Measurements from ENCODE around the gene MAST3.

Gene MAST3

DNA sequence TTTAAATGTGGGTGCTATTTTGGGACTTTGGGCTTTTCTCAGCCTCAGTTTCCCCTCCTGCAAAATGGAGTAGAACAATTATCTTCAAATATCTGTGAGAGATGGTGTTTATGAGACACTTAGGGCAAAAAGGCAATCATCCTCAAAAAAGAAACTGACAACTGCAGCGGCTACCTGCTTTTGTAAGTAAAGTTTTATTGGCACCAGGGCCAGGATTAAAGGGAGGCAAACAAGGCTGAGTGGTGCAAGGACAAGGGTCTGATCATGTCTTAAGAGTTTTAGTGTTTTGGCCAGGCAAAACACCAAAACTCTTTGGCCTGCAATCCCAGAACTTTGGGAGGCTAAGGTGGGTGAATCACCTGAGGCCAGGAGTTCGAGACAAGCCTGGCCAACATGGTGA lies 1.3 kb upstream of the MAST3 start:
- no peak overlapping the region for H3K9ac ChIP-seq (ENCODE audit: insufficient read length, low read depth)
- H3K27me3 ChIP-seq (ENCODE audit: insufficient read depth, insufficient read length), result peaks cover 16% of the 10 kb centered on the region

DNA sequence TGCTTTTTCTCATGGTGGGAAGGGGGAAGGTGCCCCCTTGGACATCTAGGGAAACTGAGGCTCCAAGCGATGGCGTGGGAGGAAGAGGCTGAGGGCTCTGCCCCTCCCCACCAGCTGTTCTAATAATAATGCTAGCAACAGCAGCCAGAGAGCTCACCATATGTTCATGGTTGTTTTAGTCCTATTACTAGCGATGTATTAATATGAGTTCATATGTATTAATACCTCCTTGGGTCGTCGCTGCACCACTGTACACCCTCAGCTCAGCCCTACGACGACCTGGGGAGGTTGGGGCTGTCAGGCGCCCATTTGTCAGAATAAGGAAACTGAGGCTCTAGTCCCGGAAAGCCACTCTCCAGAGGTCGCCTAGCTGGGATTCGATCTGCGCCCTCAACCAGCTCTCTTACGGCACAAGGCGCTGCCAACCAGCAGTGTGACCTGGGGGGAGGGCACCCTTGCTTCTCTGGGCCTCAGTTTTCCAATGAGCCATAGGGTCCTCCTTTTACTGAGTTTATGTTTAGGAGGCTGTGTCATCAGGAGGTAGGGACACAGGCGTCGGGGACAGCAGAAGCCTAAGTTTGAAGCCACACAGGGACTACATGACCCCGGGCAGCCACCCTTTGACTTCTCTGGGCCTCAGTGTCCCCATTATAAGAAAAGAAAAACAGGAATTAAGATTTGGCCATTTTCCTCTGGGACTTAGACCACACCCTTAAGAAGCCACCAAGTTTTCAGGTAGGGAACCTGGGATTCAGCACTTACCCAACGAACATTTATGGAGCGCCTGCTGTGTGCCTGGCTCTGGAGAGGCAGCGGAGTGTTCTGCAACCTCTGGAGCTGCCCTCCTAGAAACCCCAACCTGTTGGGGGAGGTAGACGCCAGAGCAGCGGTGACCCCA lies 664 bp downstream of the MAST3 start:
- DNase-seq (ENCODE audit: low read depth, low spot score), result no peak
- TF ChIP-seq SUZ12 (IDR thresholded peaks at IDR 0.05; ENCODE audit: extremely low read depth, insufficient read depth, insufficient read length) (no peak), ZNF274 (IDR thresholded peaks at IDR 0.05; ENCODE audit: low read depth, low read length) (no peak)
- Histone ChIP-seq H3K27me3 (ENCODE audit: insufficient read depth, insufficient read length) (peaks cover 16% of the 10 kb centered on the region), H3K9ac (ENCODE audit: insufficient read length, low read depth) (peak overlapping the region; percentile 66), H3K36me3 (ENCODE audit: insufficient read depth, insufficient read length, low read length) (no peaks in the 10 kb centered on the region), H3K9me3 (ENCODE audit: insufficient read depth, low read length) (no peaks in the 10 kb centered on the region), H3K4me3 (ENCODE audit: insufficient read length, low read depth) (peak overlapping the region; percentile 22), H3K4me1 (ENCODE audit: insufficient read depth, insufficient read length) (peaks cover 21% of the 10 kb centered on the region)

More for the DNA sequence above, 1.3 kb upstream of the MAST3 start:
- TF ChIP-seq SUZ12 (IDR thresholded peaks at IDR 0.05; ENCODE audit: extremely low read depth, insufficient read depth, insufficient read length) (no peak), ZNF274 (IDR thresholded peaks at IDR 0.05; ENCODE audit: low read depth, low read length) (no peak), YY1 (IDR thresholded peaks at IDR 0.05; ENCODE audit: insufficient read depth, insufficient read length) (no peak)
- DNase-seq (ENCODE audit: low read depth, low spot score), result no peak
- Histone ChIP-seq H3K4me1 (ENCODE audit: insufficient read depth, insufficient read length) (peaks cover 19% of the 10 kb centered on the region), H3K36me3 (ENCODE audit: insufficient read depth, insufficient read length, low read length) (no peaks in the 10 kb centered on the region), H3K4me3 (ENCODE audit: insufficient read length, low read depth) (no peak overlapping the region), H3K9me3 (ENCODE audit: insufficient read depth, low read length) (no peaks in the 10 kb centered on the region)

DNA sequence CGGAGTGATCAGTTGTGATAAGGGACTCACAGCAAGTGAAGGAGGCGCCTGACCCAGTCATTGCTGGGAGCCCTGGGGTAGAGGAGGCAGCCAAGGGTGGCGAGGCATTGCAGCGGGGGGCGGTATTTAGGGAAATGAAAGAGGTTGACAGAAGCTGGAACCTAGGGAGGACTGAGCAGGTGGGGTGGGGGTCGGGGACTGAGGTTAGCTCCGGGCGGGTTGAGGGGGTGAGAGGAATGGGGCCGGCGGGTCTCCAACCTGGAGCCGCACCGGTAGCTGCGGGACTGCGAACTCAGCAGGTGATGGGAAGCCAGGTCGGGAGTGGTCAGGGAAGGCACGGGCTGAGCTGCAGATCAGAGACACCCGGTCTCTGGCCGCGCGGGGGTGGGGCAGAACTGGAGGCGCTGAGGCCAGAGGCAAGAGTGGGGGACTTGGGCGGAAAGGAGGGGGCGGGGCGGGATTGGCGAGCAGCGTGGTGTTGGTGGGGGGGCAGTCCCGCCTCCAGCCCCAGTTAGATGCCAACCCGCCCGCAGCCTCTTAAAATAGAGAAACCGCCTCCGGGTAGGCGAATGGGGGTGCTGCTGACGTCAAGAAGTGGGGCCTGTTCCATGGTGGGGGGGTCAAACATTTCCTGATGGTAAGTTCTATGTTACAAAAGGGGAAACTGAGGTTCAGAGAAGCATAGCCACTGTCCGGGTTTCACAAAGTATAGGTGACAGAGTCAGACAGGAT lies 1.5 kb downstream of the MAST3 start:
- peaks cover 16% of the 10 kb centered on the region for H3K27me3 ChIP-seq (ENCODE audit: insufficient read depth, insufficient read length)
- TF ChIP-seq ZNF274 (IDR thresholded peaks at IDR 0.05; ENCODE audit: low read depth, low read length), result no peak
- no peak for TF ChIP-seq SUZ12 (IDR thresholded peaks at IDR 0.05; ENCODE audit: extremely low read depth, insufficient read depth, insufficient read length)
- no peak for TF ChIP-seq YY1 (IDR thresholded peaks at IDR 0.05; ENCODE audit: insufficient read depth, insufficient read length)
- peaks cover 21% of the 10 kb centered on the region for H3K4me1 ChIP-seq (ENCODE audit: insufficient read depth, insufficient read length)
- DNase-seq (ENCODE audit: low read depth, low spot score), result no peak
- H3K9me3 ChIP-seq (ENCODE audit: insufficient read depth, low read length), result no peaks in the 10 kb centered on the region
- no peaks in the 10 kb centered on the region for H3K36me3 ChIP-seq (ENCODE audit: insufficient read depth, insufficient read length, low read length)
- peak overlapping the region; percentile 66 for H3K9ac ChIP-seq (ENCODE audit: insufficient read length, low read depth)
- peak overlapping the region; percentile 10 for H3K4me3 ChIP-seq (ENCODE audit: insufficient read length, low read depth)

DNA sequence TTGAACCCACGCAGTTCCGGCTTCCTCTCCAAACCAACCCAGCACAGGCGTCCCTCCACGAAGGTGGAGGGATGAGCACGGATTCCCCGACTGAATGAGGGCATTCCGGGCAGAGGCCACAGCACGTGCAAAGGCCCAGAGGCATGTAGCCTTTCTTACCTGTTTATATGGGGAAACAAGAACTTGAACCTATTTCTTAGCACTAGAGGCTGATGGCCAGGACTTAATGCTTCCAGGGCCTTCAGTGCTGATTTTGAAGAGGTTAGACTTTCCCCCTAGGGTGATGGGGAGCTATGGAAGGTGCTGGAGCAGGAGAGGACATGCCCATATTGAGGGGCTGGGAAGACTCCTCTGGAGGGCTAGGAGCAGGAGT lies 2.0 kb downstream of the MAST3 start:
- no peak for TF ChIP-seq SUZ12 (IDR thresholded peaks at IDR 0.05; ENCODE audit: extremely low read depth, insufficient read depth, insufficient read length)
- TF ChIP-seq YY1 (IDR thresholded peaks at IDR 0.05; ENCODE audit: insufficient read depth, insufficient read length), result no peak
- TF ChIP-seq ZNF274 (IDR thresholded peaks at IDR 0.05; ENCODE audit: low read depth, low read length), result no peak
- no peak overlapping the region for H3K9ac ChIP-seq (ENCODE audit: insufficient read length, low read depth)
- peaks cover 21% of the 10 kb centered on the region for H3K4me1 ChIP-seq (ENCODE audit: insufficient read depth, insufficient read length)
- H3K36me3 ChIP-seq (ENCODE audit: insufficient read depth, insufficient read length, low read length), result no peaks in the 10 kb centered on the region
- H3K27me3 ChIP-seq (ENCODE audit: insufficient read depth, insufficient read length), result peaks cover 16% of the 10 kb centered on the region
- DNase-seq (ENCODE audit: low read depth, low spot score), result no peak
- H3K9me3 ChIP-seq (ENCODE audit: insufficient read depth, low read length), result no peaks in the 10 kb centered on the region
- no peak overlapping the region for H3K4me3 ChIP-seq (ENCODE audit: insufficient read length, low read depth)

DNA sequence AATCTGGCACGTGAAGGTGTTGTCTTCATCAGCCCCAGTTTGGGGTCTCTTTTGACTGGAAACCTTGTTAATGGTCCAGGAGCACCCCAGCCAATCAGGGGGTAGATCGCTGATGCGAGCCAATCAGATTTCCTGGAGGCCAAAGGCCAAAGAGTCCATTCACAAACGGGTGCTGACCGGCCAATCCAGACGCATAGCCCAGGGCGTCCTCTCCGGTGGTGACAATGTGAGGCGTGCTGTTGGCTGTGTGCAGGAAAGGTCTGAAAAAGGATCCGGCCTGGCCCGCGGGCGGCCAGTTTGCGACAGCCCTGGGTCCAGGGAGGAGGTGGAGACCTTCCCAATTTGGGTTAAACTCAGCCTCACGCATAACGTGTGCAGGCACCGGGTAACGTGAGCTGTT lies 3.1 kb downstream of the MAST3 start:
- Histone ChIP-seq H3K36me3 (ENCODE audit: insufficient read depth, insufficient read length, low read length) (no peaks in the 10 kb centered on the region), H3K9ac (ENCODE audit: insufficient read length, low read depth) (no peak overlapping the region), H3K4me3 (ENCODE audit: insufficient read length, low read depth) (no peak overlapping the region), H3K9me3 (ENCODE audit: insufficient read depth, low read length) (no peaks in the 10 kb centered on the region), H3K27me3 (ENCODE audit: insufficient read depth, insufficient read length) (peaks cover 16% of the 10 kb centered on the region), H3K4me1 (ENCODE audit: insufficient read depth, insufficient read length) (peaks cover 21% of the 10 kb centered on the region)
- no peak for DNase-seq (ENCODE audit: low read depth, low spot score)
- TF ChIP-seq YY1 (IDR thresholded peaks at IDR 0.05; ENCODE audit: insufficient read depth, insufficient read length) (no peak), ZNF274 (IDR thresholded peaks at IDR 0.05; ENCODE audit: low read depth, low read length) (no peak), SUZ12 (IDR thresholded peaks at IDR 0.05; ENCODE audit: extremely low read depth, insufficient read depth, insufficient read length) (no peak)

DNA sequence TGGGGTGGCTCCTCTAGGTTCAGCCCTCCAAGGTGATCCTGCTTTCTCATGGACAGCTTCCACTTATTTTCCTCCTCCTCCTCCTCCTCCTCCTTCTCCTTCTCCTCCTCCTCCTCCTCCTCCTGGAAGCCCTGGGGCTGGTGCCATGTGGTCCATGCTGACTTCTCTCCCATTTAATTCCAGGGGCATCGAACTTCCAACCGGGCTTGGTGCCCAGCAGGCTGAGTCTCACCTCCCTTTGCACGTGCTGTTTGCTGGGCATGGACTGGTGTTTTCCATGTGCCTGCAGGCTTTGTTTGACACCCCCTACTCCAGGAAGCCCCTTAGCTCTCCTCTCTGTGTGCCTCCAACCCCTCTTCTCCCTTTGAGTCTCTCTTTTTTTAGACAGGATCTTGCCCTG lies 3.7 kb downstream of the MAST3 start:
- Histone ChIP-seq H3K4me1 (ENCODE audit: insufficient read depth, insufficient read length) (peaks cover 21% of the 10 kb centered on the region), H3K36me3 (ENCODE audit: insufficient read depth, insufficient read length, low read length) (no peaks in the 10 kb centered on the region), H3K9ac (ENCODE audit: insufficient read length, low read depth) (no peak overlapping the region), H3K27me3 (ENCODE audit: insufficient read depth, insufficient read length) (peaks cover 16% of the 10 kb centered on the region), H3K9me3 (ENCODE audit: insufficient read depth, low read length) (no peaks in the 10 kb centered on the region), H3K4me3 (ENCODE audit: insufficient read length, low read depth) (no peak overlapping the region)
- no peak for DNase-seq (ENCODE audit: low read depth, low spot score)
- TF ChIP-seq YY1 (IDR thresholded peaks at IDR 0.05; ENCODE audit: insufficient read depth, insufficient read length), result no peak
- no peak for TF ChIP-seq SUZ12 (IDR thresholded peaks at IDR 0.05; ENCODE audit: extremely low read depth, insufficient read depth, insufficient read length)
- no peak for TF ChIP-seq ZNF274 (IDR thresholded peaks at IDR 0.05; ENCODE audit: low read depth, low read length)

DNA sequence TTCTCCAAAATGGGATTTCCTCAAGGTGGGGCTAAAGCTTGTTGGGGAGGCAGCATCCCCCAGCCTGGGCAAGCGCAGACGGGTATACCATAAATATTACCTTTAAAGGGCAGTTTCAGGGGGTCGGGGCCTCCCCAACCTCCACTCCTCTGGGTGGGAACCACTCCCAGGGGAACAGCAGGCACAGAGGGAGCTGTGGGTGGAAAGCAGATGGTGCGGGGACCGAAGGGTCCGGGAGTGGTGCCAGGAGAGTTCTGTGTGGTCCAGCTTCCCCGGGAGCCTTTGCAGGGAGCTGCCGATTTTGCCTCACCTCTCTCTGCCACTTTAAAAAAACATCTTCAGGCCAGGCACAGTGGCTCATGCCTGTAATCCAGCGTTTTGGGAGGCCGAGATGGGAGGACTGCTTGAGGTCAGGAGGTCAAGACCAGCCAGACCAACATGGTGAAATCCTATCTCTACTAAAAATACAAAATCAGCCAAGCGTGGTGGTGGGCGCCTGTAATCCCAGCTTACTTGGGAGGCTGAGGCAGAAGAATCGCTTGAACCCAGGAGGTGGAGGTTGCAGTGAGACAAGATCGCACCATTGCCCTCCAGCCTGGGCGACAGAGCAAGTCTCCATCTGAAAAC lies 5.5 kb downstream of the MAST3 start:
- TF ChIP-seq YY1 (IDR thresholded peaks at IDR 0.05; ENCODE audit: insufficient read depth, insufficient read length) (no peak), ZNF274 (IDR thresholded peaks at IDR 0.05; ENCODE audit: low read depth, low read length) (no peak), SUZ12 (IDR thresholded peaks at IDR 0.05; ENCODE audit: extremely low read depth, insufficient read depth, insufficient read length) (no peak)
- Histone ChIP-seq H3K27me3 (ENCODE audit: insufficient read depth, insufficient read length) (peaks cover 13% of the 10 kb centered on the region), H3K9ac (ENCODE audit: insufficient read length, low read depth) (no peak overlapping the region), H3K4me1 (ENCODE audit: insufficient read depth, insufficient read length) (peaks cover 19% of the 10 kb centered on the region), H3K36me3 (ENCODE audit: insufficient read depth, insufficient read length, low read length) (no peaks in the 10 kb centered on the region), H3K4me3 (ENCODE audit: insufficient read length, low read depth) (no peak overlapping the region), H3K9me3 (ENCODE audit: insufficient read depth, low read length) (no peaks in the 10 kb centered on the region)
- no peak for DNase-seq (ENCODE audit: low read depth, low spot score)
